HG02798 (cell line): Measurements from ENCODE around the gene GLIS2.
"Not testable (repeated sequence)": the region's sequence is repeated elsewhere in the genome, so short reads cannot be mapped to it uniquely, and the experiment has no call there.

Source experiments
- ATAC-seq: cut with Tn5 transposase; IDR thresholded peaks from one replicate; pipeline ENCODE4 v1.9.1; 2021; ENCODE audit warnings: mild to moderate bottlenecking; ENCODE audit not compliant: unreplicated experiment, poor library complexity

Gene GLIS2

GRCh38 chr16:4332623-4333307 is 16.9 kb downstream of the GLIS2 start:
- no peak for ATAC-seq

DNA sequence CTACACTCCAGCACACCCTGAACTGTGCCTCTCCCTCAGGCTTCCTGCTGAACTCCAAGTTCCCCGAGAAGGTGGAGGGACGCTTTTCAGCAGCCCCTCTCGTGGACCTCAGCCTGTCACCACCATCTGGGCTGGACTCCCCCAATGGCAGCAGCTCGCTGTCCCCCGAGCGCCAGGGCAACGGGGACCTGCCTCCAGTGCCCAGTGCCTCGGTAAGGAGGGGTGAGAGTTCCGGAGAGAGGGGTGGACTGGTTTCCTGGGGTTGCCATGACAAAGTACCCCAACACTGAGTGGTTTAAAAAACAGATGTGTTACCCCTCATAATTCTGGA is 17.4 kb downstream of the GLIS2 start:
- ATAC-seq = no peak

DNA sequence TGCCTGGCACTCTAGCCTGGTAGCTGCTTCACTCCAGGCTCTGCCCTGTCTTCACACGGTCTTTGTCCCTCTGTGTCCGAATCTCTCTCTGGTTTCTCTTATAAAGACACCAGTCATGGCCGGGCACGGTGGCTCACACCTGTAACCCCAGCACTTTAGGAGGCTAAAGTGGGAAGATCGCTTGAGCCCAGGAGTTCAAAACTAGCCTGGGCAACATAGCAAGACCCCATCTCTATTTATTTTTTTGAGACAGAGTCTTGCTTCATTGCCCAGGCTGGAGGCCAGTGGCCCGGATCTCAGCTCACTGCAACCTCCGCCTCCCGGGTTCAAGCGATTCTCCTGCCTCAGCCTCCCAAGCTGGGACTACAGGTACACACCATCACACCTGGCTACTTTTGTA is 17.8 kb downstream of the GLIS2 start:
- ATAC-seq = not testable (repeated sequence)

DNA sequence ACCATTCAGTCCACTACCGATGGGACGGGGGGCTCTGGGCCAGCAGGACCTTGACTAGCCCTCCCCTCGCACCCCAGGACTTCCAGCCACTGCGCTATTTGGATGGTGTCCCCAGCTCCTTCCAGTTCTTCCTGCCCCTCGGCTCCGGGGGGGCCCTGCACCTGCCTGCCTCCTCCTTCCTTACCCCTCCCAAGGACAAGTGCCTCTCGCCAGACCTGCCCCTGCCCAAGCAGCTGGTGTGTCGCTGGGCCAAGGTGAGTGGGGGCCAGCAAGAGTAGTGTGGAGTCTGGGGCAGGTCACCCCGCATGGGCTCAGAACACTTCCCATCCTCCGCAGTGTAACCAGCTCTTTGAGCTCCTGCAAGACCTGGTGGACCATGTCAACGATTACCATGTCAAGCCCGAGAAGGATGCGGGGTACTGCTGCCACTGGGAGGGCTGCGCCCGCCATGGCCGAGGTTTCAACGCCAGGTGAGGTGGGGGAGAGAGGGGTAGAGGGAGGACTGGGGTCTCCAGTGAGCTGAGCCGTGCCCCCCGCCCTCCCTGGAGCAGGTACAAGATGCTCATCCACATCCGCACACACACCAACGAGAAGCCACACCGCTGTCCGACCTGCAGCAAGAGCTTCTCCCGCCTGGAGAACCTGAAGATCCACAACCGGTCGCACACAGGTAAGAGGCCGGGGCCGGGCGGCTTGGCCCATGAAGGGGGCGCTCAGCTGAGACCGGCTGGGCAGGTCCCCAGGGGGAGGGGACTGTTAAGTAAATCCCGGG is 19.0 kb downstream of the GLIS2 start:
- ATAC-seq = no peak

- no peak for ATAC-seq
Measured at GRCh38 chr16:4336701-4337539, 21.1 kb downstream of the GLIS2 start.

DNA sequence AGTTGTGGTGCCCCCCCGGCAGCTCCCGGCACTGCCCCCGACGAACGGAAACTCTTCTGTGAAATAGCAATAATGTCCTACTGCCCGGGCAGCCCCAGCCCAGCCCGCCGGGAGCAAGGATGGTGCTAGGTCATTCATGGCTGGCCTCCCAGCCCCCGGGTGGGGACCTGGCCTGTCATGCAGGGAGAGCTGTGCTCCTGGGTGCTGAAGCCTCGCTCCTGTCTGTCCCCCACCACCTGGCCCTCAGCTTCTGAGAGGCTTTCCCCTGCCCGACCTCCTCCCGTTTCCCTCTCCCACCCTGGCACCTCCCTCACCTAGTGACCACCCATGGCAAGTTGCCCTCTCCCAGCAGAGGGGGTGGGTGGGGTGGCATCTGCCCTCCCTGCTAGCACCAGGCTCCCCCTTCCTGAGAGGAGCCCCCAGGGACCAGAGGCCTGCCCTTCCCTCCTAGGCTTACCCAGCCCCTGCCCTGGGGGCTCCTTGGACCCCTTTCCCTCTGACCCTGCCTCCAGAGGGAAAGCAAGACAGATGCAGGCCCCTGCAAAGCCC is 21.7 kb downstream of the GLIS2 start:
- ATAC-seq = no peak

- ATAC-seq = no peak
Measured at GRCh38 chr16:4338125-4338582, 22.3 kb downstream of the GLIS2 start.

- no peak for ATAC-seq
Measured at GRCh38 chr16:4338712-4339299, 22.9 kb downstream of the GLIS2 start.

DNA sequence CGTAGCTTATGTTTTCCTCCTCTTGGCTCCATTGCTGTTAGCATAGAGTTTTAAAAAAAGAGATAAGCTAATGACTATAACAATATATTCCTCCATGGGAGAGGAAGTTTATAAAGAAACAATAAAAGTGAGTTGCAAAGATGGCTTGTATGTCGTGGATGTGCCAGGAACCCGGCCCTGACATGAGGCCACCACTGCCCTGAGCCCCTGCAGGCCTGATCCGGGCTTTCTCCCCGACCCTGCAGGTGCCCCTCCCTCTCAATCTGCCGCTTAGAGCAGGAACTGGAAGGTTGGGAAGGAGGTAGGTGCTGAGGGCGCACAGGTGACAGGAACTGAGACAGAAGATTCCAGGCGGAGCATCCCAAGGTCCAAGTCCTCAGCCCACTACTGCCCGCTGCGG is 23.6 kb downstream of the GLIS2 start:
- ATAC-seq = no peak

GRCh38 chr16:4339909-4340308 is 24.0 kb downstream of the GLIS2 start:
- ATAC-seq = no peak

GRCh38 chr16:4340443-4340842 is 24.6 kb downstream of the GLIS2 start:
- no peak for ATAC-seq

- no peak for ATAC-seq
Measured at GRCh38 chr16:4341250-4341649, 25.4 kb downstream of the GLIS2 start.

DNA sequence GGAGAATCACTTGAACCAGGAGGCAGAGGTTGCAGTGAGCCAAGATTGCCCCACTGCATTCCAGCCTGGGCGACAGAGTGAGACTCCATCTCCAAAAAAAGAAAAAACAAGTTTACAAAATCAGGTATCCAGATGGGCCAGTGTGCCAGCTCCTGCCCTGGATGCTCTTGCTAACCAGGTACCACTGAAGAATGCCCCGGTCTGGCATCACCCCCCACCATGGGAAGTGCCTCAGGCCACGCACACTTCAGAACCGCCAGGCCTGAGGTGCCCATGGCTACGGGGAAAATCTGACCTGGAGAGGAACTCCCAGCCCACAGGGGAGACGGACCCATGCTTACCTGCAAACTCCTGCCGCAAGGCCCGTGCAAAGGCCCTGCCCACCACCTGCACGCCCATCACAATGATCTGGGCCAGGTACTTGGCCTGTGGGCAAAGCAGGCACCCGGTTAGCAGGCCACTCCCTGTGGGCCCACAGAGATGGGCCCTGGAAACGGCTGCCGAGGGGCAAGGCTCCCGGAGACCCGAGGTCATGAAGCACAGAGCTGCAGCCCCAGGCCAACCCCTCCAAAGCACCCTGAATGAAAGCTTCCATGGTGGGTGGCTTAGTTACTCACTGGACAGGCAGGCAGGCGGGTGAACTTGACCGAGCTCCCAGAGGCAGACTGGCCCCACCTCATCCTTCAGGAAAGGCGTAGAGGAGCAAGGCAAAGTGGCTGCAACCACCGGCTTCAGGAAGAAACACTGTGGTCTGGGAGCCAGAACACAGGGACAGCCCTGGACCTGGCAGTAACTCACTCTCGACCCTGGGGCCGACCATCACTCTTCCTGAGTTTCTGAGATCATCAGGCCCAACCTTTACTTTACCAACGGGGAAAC is 27.2 kb downstream of the GLIS2 start:
- no peak for ATAC-seq

- ATAC-seq = not testable (repeated sequence)
Measured at GRCh38 chr16:4344300-4344982, 28.6 kb downstream of the GLIS2 start.

GRCh38 chr16:4344983-4345835 is 29.3 kb downstream of the GLIS2 start:
- ATAC-seq = no peak

GRCh38 chr16:4345836-4346781 is 30.2 kb downstream of the GLIS2 start:
- no peak for ATAC-seq

- ATAC-seq = no peak
Measured at GRCh38 chr16:4347010-4347409, 31.1 kb downstream of the GLIS2 start.
